T-helper 1 cell (primary cell): ENCODE measurements around the gene PNPLA3.
A peak's percentile ranks its signal among the peaks of the same experiment; 100 is the strongest.

Source experiments
- DNase-seq, 5 donors: peaks; one replicate each; pipeline ENCODE4 v3.0.0-alpha.2; 2012 to 2020

PNPLA3 gene

GRCh38 chr22:43994416-43994815 is 70.8 kb downstream of the PNPLA3 start:
- no peak for DNase-seq

GRCh38 chr22:43995057-43995685 is 71.6 kb downstream of the PNPLA3 start:
- DNase-seq, result no peak

GRCh38 chr22:43995798-43996169 is 72.2 kb downstream of the PNPLA3 start:
- no peak for DNase-seq

- DNase-seq, result peak in 4 of 5 donors; percentile 46 to 68 (median 54)
Measured at GRCh38 chr22:43996170-43996980, 72.8 kb downstream of the PNPLA3 start.

GRCh38 chr22:43996981-43997265 is 73.3 kb downstream of the PNPLA3 start:
- no peak for DNase-seq
